ENCODE data around the gene RAB8A.

Gene RAB8A

GRCh38 chr19:16112778-16113177 lies 1.1 kb downstream of the RAB8A start:
- no peak for DNase-seq (ENCODE audit: low read depth)

DNA sequence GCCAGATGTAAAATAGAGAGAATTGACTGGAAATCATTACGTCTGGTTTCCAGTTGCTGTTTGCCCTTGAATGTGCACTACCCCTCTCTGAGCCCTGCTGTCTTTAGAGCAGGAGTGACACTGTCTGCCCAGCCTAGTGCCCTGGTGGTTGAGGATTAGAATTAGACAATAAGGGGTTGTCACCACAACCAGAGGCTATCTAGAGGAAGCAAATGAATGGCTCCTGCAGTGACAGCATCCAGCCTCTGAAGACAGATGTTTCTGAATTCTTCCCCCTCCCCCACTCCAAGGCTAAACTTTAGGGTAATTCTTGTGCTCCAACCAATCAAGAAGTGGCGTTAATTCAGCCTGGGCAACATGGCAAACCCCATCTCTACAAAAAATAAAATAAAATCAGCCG lies 2.0 kb downstream of the RAB8A start:
- DNase-seq (ENCODE audit: low read depth): no peak

DNA sequence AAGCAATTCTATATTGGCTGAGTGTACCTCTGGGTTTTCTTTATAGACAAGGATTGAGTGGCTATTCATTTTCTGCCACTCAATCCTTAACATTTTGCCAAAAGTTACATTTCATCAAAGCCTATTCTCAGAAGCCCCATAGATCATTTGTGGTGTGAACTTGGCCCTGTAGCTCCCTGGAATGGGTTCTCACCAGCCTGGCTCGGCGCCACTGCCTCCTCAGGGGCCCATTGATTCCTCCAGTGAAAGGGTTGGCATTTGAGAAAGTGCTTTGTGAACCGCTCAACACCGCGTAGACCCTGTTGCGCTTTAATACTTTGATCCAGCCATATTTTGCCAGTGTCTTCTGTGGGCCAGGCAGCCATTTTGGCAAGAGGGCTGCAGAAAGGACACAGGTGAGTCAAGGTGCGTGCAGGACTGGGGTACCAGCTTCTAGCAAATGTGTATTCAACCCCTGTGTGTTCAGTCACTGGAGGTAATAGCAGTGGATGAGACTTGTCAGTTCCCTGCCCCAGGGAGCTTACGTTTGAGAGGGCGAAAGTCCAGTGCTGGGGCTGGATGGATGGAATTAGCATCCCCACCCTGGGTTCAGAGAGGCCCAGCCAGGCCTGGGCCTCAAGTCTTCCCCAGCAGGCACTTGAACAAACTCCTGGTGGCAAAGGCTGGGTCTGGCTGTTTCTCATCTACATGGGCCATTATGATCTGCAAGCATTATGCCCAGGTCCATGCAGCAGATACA lies 3.8 kb downstream of the RAB8A start:
- DNase-seq (ENCODE audit: low read depth): no peak

GRCh38 chr19:16116067-16116466 lies 4.4 kb downstream of the RAB8A start:
- DNase-seq (ENCODE audit: low read depth): no peak

DNA sequence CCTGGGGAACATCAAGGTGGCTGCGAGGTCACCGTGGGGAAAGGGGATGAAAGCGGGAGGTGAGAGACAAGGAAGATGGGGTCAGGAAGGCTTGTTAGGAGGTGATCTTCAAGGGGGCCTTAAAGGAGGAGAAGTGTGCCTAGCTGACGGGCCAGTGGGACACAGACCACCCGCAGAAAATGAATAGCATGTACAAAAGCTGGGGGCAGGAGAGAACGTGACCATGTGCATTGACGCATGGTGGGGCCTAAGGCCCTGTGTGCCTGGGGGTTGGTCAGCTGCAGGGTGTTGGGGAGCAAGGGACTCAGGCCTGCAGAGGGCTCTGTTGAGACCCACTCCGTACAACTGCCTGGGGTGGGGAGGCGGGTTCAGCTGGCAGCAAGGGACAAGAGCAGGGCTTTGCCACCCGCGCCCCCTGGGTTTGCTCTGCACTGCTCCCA lies 5.9 kb downstream of the RAB8A start:
- DNase-seq (ENCODE audit: low read depth): no peak

GRCh38 chr19:16118489-16119033 lies 6.9 kb downstream of the RAB8A start:
- no peak for DNase-seq (ENCODE audit: low read depth)

DNA sequence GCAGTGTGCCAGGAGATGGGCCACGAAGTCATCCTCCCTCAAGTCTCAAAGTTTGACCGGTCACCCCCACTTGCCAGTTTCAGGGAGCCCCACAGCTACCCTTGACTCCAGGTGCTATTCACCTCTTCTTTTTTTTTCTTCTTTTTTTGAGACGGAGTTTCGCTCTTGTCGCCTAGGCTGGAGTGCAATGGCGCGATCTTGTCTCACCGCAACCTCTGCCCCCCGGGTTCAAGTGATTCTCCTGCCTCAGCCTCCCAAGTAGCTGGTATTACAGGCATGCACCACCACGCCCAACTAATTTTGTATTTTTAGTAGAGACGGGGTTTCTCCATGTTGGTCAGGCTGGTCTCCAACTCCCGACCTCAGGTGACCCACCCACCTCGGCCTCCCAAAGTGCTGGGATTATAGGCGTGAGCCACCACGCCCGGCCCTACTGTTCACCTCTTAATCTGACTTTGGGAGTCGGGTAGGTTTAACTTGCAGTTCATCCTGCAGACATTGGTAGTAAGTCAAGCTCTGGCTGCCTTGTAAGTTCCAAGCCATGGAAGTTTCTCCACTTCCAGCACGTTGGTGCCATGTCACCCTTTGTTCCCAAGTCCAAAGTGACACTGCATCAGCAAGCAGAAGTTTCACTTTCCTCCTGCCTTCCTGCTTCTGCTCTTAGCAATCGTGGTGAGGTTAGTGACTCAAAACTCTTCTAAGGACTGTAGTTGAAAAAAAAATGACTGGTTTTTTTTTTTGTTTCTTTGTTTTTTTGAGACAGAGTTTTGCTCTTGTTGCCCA lies 7.6 kb downstream of the RAB8A start:
- DNase-seq (ENCODE audit: low read depth): peak; percentile 10

DNA sequence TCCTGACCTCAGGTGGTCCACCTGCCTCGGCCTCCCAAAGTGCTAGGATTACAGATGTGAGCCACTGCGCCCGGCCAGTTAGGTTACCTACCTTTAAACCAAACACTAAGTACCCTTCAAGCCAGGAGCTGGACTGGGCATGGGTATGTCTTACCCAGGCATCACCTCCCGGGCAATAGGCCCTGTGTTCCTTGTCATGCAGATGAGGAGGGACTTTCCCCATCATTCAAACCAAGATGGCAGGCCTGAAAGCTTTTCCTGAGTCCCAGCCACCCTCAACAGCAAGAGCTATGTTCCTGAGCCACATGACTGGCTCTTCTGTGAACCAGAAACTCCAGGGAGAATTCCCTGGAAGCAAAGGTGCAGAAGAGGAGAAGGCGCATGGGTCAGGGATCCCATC lies 9.5 kb downstream of the RAB8A start:
- DNase-seq (ENCODE audit: low read depth): no peak

DNA sequence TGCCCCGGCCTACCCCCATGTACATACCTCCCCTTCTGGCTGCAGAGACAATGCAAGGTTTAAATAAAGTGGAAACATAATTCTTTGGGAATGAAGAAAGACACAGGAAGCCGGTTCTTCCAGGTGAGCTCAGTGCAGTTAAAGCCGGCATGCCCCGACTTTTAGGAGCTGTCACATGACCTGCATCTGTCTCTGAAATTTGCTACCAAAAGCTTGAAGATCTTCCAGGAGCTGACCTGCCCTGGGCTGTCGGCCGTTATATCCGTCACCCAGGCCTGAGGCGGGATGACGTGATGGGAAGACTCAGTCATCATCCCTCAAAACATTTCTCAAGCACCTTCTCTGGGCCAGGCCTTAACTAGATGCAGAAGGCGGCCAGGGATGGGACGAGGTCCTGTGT lies 10.3 kb downstream of the RAB8A start:
- no peak for DNase-seq (ENCODE audit: low read depth)

- DNase-seq (ENCODE audit: low read depth): no peak
These were observed 13.3 kb downstream of the RAB8A start for GRCh38 chr19:16124953-16125352.

- no peak for DNase-seq (ENCODE audit: low read depth)
These were observed 14.2 kb downstream of the RAB8A start for GRCh38 chr19:16125737-16126495.

DNA sequence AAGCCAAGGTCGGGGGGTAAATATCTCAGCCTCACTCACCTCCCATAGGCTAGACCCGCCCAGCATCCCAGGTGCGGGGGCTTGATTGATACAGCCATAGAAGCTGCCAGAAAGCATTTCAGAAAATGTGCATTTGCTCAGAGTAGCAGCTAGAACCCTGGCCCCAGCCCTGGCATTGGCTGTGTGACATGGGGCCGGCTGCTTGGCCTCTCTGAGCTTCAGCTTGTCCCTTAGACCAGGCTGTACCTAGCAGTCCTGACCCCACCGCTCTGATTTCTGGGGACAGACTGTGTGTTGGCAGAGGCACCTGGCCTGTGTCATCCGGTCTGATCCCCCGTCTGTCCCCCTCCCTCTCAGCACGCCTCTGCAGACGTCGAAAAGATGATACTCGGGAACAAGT lies 15.4 kb downstream of the RAB8A start:
- DNase-seq (ENCODE audit: low read depth): no peak

- no peak for DNase-seq (ENCODE audit: low read depth)
These were observed 16.2 kb downstream of the RAB8A start for GRCh38 chr19:16127776-16128371.

DNA sequence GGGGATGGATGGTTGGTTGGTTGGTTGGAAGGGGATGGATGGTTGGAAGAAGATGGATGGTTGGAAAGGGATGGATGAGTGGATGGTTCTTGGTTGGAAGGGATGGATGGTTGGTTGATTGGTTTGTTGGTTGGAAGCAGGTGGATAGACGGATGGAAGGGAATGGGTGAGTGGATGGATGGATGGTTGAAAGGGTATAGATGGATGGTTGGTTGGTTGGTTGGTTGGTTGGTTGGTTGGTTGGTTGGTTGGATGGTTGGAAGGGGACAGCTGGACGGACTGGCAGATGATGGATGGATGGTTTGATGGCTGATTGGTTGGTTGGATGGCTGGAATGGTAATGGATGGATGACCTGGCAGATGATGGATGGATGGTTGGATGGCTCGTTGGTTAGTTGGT lies 20.0 kb downstream of the RAB8A start:
- DNase-seq (ENCODE audit: low read depth): no peak

- DNase-seq (ENCODE audit: low read depth): no peak
These were observed 22.1 kb downstream of the RAB8A start for GRCh38 chr19:16133818-16134217.

DNA sequence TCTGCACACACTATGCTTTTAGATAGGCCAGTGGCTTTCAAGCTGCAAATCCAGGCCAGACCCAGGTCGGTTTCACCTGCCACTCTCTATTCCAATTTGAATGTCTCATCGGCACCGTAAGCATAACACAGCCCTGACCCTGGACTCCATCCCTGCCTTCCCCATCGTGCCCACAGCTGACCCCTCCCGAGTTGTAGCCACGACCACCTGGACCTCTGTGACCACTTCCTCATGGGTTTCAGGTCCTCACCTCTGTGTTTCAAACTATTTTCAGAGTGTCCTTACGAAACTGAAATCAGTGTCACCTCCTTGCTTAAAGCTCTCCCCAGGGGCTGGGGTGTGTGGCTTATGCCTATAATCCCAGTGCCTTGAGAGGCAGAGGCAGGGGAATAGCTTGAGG lies 22.8 kb downstream of the RAB8A start:
- no peak for DNase-seq (ENCODE audit: low read depth)

DNA sequence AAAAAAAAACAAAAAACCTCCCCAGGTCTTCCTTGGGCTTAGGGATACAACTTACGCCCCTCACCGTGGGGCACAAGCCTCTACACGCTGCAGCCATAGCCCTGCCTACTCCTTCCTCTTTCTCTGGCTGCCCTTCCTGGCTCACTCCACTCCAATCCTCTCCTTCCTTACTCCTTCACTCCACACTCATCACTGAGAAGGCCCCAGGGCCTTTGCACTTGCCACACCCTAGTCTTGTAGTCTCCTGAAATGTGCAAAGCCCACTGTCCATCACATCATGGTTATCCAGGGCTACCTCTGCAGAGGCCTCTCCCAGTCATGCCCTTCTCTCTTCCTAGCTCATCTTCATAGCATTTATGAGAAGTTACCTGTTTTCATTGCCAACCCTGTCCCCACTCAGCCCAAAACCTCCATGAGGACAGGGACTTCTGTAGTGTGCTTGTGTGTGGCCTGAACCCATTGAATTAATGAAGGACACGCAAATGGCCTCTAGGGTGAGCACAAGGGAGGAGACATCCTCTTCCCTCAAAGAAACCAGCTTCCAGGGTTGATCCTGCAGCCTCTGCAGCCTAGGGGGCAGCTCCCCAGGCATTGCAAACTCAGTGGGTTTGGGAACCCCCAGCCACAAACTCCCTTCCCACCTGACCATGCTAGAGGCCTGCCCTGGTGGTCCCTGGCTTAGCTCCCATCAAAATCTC lies 23.9 kb downstream of the RAB8A start:
- DNase-seq (ENCODE audit: low read depth): no peak

DNA sequence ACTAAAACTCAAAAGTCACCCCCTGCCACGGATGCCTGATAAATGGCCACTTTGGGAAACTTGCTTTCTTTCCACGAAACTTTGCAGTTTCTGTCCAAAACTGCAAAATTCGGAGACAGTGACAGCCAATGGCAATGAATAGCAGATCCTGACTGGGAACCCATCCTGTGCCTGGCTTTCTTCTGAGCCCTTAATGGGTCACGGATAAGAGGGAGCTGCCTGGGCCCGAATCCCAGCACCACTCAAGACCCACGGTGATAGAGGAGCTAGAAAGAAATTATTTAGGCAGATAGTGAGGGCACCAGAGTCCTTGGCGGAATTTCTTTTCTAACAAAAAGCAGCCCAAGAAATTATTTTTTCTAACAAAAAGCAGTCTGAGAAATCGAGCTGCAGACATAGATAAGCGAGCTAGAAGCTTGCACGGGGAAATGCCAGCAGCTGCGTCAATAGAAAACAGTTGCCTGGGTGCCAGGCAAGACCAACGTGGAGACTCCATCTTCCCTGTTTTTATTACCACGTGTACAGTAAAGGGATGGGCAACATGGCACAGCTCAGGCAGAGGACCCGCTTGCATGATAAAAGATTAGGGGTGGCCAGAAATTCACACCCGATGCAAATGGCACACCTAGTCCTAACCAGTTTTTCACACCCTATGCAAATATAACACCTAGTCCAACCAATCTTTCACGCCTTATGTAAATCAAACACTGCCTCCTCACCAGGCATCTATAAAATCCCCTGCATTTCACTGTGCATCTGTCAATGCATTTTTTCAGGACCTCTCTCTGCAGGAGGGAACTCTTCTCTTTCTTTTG lies 24.7 kb downstream of the RAB8A start:
- DNase-seq (ENCODE audit: low read depth): no peak

GRCh38 chr19:16139752-16140151 lies 28.1 kb downstream of the RAB8A start:
- no peak for DNase-seq (ENCODE audit: low read depth)

DNA sequence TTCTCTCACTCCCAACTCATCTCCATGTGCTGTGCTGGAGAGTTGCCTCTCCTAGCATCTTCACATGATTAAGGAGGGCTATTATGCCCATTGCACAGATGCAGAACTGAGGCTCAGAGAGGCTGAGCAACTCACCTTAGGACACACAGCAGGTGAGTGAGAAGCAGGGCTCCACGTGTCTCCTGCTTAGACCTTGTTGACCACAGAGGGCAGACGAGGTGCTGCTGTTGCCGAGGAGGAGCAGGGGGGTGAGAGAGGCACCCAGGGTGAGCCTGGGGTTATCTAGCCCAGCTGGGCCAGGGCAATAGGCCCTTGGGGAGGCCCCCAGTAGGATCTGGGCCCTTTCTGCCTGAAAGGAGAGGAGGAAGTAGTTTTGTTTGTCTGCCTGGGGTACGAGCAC lies 29.4 kb downstream of the RAB8A start:
- no peak for DNase-seq (ENCODE audit: low read depth)
